GM18868 (cell line): Measurements from ENCODE around the gene CFAP410.

Source experiments
- ATAC-seq: cut with Tn5 transposase; IDR thresholded peaks from one replicate; pipeline ENCODE4 v1.9.1; 2021; ENCODE audit warnings: mild to moderate bottlenecking, moderate library complexity; ENCODE audit not compliant: unreplicated experiment

CFAP410 gene

GRCh38 chr21:44331650-44332307, 7.4 kb downstream of the CFAP410 start:
- no peak for ATAC-seq

- ATAC-seq: no peak
These were observed 8.0 kb downstream of the CFAP410 start for GRCh38 chr21:44331209-44331608.

- no peak for ATAC-seq
These were observed 8.5 kb downstream of the CFAP410 start for GRCh38 chr21:44330698-44331097.

- ATAC-seq: no peak
These were observed 9.1 kb downstream of the CFAP410 start for GRCh38 chr21:44329971-44330681.

- no peak for ATAC-seq
These were observed 9.9 kb downstream of the CFAP410 start for GRCh38 chr21:44329086-44329889.

GRCh38 chr21:44328242-44328895, 10.8 kb downstream of the CFAP410 start:
- no peak for ATAC-seq

GRCh38 chr21:44327603-44327974, 11.6 kb downstream of the CFAP410 start:
- no peak for ATAC-seq

- no peak for ATAC-seq
These were observed 12.2 kb downstream of the CFAP410 start for GRCh38 chr21:44326716-44327602.

GRCh38 chr21:44326272-44326647, 12.9 kb downstream of the CFAP410 start:
- no peak for ATAC-seq

GRCh38 chr21:44325386-44326271, 13.6 kb downstream of the CFAP410 start:
- no peak for ATAC-seq

GRCh38 chr21:44324854-44325107, 14.4 kb downstream of the CFAP410 start:
- ATAC-seq: no peak

GRCh38 chr21:44324106-44324853, 14.9 kb downstream of the CFAP410 start:
- no peak for ATAC-seq

- ATAC-seq: no peak
These were observed 15.6 kb downstream of the CFAP410 start for GRCh38 chr21:44323591-44323990.

GRCh38 chr21:44322621-44323325, 16.4 kb downstream of the CFAP410 start:
- ATAC-seq: no peak

GRCh38 chr21:44321846-44322450, 17.2 kb downstream of the CFAP410 start:
- ATAC-seq: no peak

GRCh38 chr21:44320847-44321246, 18.3 kb downstream of the CFAP410 start:
- ATAC-seq: no peak

- ATAC-seq: no peak
These were observed 19.7 kb downstream of the CFAP410 start for GRCh38 chr21:44319407-44320065.
